CD8-positive, alpha-beta memory T cell (primary cell): Measurements from ENCODE around the gene PREPL. TPM values are rescaled to one million over a fixed set of nuclear protein-coding genes. Genes with fewer than 3 reads are reported as not detected.

Experiments used
- CTCF ChIA-PET: fragments of 350-600 bp; sonication (Branson Sonifier 250); formaldehyde crosslinking; loops from one replicate; lab custom pipeline; 2021; ENCODE audit warnings: antibody characterized with exemption; lab: Charles Lee
- POLR2A ChIA-PET: fragments of 350-600 bp; sonication (Branson Sonifier 250); formaldehyde crosslinking; loops from one replicate; lab custom pipeline; 2021; ENCODE audit warnings: antibody characterized with exemption; lab: Charles Lee
- DNase-seq, 5 donors: peaks; one replicate each; pipeline versions ENCODE4 v3.0.0 to v3.0.0-alpha.2; 2020 to 2022; ENCODE audit warnings: mixed read lengths in 1 of 5
- H3K27ac ChIP-seq: one replicate; pipeline ENCODE4 v1.7.0; 2013; ENCODE audit warnings: low read depth, mild to moderate bottlenecking, low read length, moderate library complexity
- H3K27me3 ChIP-seq: 2 replicates; pipeline ENCODE4 v1.7.0; 2013; ENCODE audit warnings: low read length, mild to moderate bottlenecking; ENCODE audit not compliant: insufficient read depth, poor library complexity, severe bottlenecking
- H3K36me3 ChIP-seq: 2 replicates; pipeline ENCODE4 v1.7.0; 2013; ENCODE audit warnings: mild to moderate bottlenecking, low read length, moderate library complexity; ENCODE audit not compliant: insufficient read depth
- H3K4me1 ChIP-seq: 2 replicates; pipeline ENCODE4 v1.7.0; 2013; ENCODE audit warnings: mild to moderate bottlenecking, low read length, moderate library complexity; ENCODE audit not compliant: insufficient read depth
- H3K4me3 ChIP-seq: 2 replicates; pipeline ENCODE4 v1.7.0; 2013; ENCODE audit warnings: mild to moderate bottlenecking, low read length
- H3K9me3 ChIP-seq: 2 replicates; pipeline ENCODE4 v1.7.0; 2013; ENCODE audit warnings: mild to moderate bottlenecking, low read length
- H3K27ac Mint-ChIP-seq, 8 donors: one replicate each; pipeline ENCODE4 v1.8.0; 2020 to 2021; ENCODE audit warnings: mixed read lengths in 8 of 8, mild to moderate bottlenecking in 6 of 8, inconsistent platforms in 3 of 8, moderate library complexity in 3 of 8
- H3K27me3 Mint-ChIP-seq, 2 donors: one replicate each; pipeline ENCODE4 v1.8.0; 2020 to 2021; ENCODE audit warnings: mixed read lengths in 2 of 2, mild to moderate bottlenecking in 1 of 2, moderate library complexity in 1 of 2
- H3K36me3 Mint-ChIP-seq, 3 donors: one replicate each; pipeline ENCODE4 v1.8.0; 2020 to 2021; ENCODE audit warnings: mixed read lengths in 3 of 3, inconsistent platforms in 1 of 3, mild to moderate bottlenecking in 1 of 3
- H3K4me1 Mint-ChIP-seq, 3 donors: one replicate each; pipeline ENCODE4 v1.8.0; 2020 to 2021; ENCODE audit warnings: mixed read lengths in 3 of 3, inconsistent platforms in 1 of 3, mild to moderate bottlenecking in 1 of 3
- H3K4me3 Mint-ChIP-seq, 7 donors: one replicate each; pipeline ENCODE4 v1.8.0; 2020 to 2021; ENCODE audit warnings: mixed read lengths in 7 of 7, mild to moderate bottlenecking in 6 of 7, moderate library complexity in 4 of 7, inconsistent platforms in 2 of 7
- H3K9me3 Mint-ChIP-seq, 5 donors: one replicate each; pipeline ENCODE4 v1.8.0; 2020 to 2022; ENCODE audit warnings: mixed read lengths in 5 of 5, mild to moderate bottlenecking in 3 of 5, moderate library complexity in 2 of 5, inconsistent platforms in 1 of 5
- polyA plus RNA-seq: library from polyadenylated mRNA; unstranded; fragments of 300-500 nt; fragmentation: Illumina TruSeq; gene quantifications from one replicate; pipeline ENCODE4 v1.2.3, GENCODE V29; 2021
- total RNA-seq, 2 experiments: library from RNA; stranded (reverse); gene quantifications; one replicate each; pipeline ENCODE4 v1.2.3, GENCODE V29; 2021

PREPL gene
- total and polyA plus RNA-seq, 3 experiments from 2014 or later, result 21.1 to 37.5 (median 37.0) TPM

DNA sequence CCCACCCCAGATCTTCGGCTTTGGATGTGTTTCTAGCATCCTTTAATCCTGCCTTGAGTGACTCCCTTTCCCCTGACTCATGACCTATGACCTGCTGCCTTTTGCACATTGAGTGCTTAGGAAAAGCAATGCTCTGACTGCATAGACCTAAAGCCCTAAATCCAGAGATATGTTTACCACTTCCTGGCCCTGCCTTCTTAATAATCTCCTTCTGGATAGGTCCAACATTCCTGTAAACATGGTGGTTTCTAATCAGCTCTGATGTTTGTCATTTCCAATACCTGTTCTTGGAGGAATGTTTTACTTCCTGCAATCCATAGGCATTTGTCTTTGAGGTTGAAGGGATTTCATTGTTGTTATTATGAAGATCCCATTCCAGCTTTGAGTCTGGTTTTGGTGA lies 83.8 kb downstream of the PREPL start:
- Mint-ChIP-seq H3K27me3 (peaks cover 4 to 7% of the 10 kb centered on the region in 2 donors), H3K9me3 (no peaks in the 10 kb centered on the region), H3K27ac (no peak overlapping the region), H3K4me1 (no peaks in the 10 kb centered on the region), H3K36me3 (no peaks in the 10 kb centered on the region), H3K4me3 (no peak overlapping the region)
- Histone ChIP-seq H3K4me1 (no peaks in the 10 kb centered on the region), H3K27me3 (no peaks in the 10 kb centered on the region), H3K4me3 (no peak overlapping the region), H3K36me3 (no peaks in the 10 kb centered on the region), H3K9me3 (no peaks in the 10 kb centered on the region), H3K27ac (no peak overlapping the region)
- ChIA-PET CTCF (interaction anchor here (0.6 to 1.4 kb wide), 3 partner anchors 9 to 663 kb away, joined by 3 read pairs; no protein-coding TSS in a partner anchor), POLR2A (no interaction called here)
- no peak for DNase-seq

GRCh38 chr2:44275927-44276303 lies 85.4 kb downstream of the PREPL start:
- H3K27me3 Mint-ChIP-seq, result peaks cover 0 to 3% of the 10 kb centered on the region in 2 donors
- Histone ChIP-seq H3K36me3 (no peaks in the 10 kb centered on the region), H3K4me1 (no peaks in the 10 kb centered on the region), H3K9me3 (no peaks in the 10 kb centered on the region), H3K4me3 (no peak overlapping the region), H3K27ac (no peak overlapping the region), H3K27me3 (no peaks in the 10 kb centered on the region)
- no peaks in the 10 kb centered on the region for H3K9me3 Mint-ChIP-seq
- CTCF ChIA-PET, result interaction anchor here (1.4 kb wide), 1 partner anchor 16 kb away, joined by 3 read pairs; no protein-coding TSS in a partner anchor
- H3K36me3 Mint-ChIP-seq, result no peaks in the 10 kb centered on the region
- no peak overlapping the region for H3K27ac Mint-ChIP-seq
- POLR2A ChIA-PET, result no interaction called here
- H3K4me1 Mint-ChIP-seq, result no peaks in the 10 kb centered on the region
- H3K4me3 Mint-ChIP-seq, result no peak overlapping the region
- DNase-seq, result no peak

DNA sequence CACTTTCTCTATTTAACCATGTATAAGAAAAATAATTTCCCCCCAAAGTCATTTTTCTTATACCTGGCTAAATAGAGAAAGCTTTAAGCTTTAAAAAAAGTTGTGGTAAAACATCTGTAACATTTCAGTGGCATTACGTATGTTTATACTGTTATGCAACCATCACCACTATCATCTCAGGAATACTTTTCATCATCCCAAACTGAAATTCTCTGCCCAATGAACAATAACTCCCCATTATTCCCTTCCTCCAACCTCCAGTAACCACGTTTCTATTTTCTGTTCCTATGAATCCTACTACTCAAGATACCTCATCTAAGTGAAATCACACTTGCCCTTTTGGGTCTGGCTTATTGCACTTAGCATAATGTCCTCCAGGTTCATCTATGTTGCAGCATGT lies 87.7 kb downstream of the PREPL start:
- Mint-ChIP-seq H3K36me3 (no peaks in the 10 kb centered on the region), H3K27ac (no peak overlapping the region), H3K27me3 (no peaks in the 10 kb centered on the region), H3K4me1 (no peaks in the 10 kb centered on the region), H3K9me3 (no peaks in the 10 kb centered on the region), H3K4me3 (no peak overlapping the region)
- Histone ChIP-seq H3K36me3 (no peaks in the 10 kb centered on the region), H3K4me3 (no peak overlapping the region), H3K4me1 (no peaks in the 10 kb centered on the region), H3K27me3 (no peaks in the 10 kb centered on the region), H3K9me3 (no peaks in the 10 kb centered on the region), H3K27ac (no peak overlapping the region)
- ChIA-PET POLR2A (interaction anchor here (0.6 kb wide), 1 partner anchor 79 kb away, joined by 3 read pairs; no protein-coding TSS in a partner anchor), CTCF (no interaction called here)
- DNase-seq, result no peak

- H3K27ac ChIP-seq, result no peak overlapping the region
- H3K9me3 Mint-ChIP-seq, result no peaks in the 10 kb centered on the region
- H3K4me3 ChIP-seq, result no peak overlapping the region
- no peaks in the 10 kb centered on the region for H3K9me3 ChIP-seq
- no peaks in the 10 kb centered on the region for H3K36me3 ChIP-seq
- H3K4me1 ChIP-seq, result no peaks in the 10 kb centered on the region
- no peak overlapping the region for H3K4me3 Mint-ChIP-seq
- H3K27ac Mint-ChIP-seq, result no peak overlapping the region
- POLR2A ChIA-PET, result no interaction called here
- no peaks in the 10 kb centered on the region for H3K4me1 Mint-ChIP-seq
- H3K27me3 ChIP-seq, result no peaks in the 10 kb centered on the region
- CTCF ChIA-PET, result no interaction called here
- H3K27me3 Mint-ChIP-seq, result no peaks in the 10 kb centered on the region
- DNase-seq, result no peak
- no peaks in the 10 kb centered on the region for H3K36me3 Mint-ChIP-seq
These were observed 88.2 kb downstream of the PREPL start for GRCh38 chr2:44273076-44273475.

DNA sequence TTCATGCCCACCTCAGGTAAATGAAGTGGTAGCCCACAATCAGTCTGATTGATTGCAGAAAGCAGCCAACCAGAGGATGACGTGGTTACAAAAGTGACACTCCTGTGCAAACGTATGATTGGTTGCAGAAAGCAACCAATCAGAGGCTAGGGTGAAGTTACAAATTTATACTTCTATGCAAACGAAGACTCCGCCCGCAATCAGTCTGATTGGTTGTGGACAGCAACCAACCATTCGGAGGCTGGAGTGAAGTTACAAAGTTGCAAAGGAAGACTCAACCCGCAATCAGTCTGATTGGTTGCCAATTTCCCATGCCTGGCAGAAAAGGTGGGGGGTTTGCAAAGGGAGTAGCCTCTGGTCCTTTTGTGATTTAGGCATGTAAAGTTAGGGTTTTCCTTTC lies 90.0 kb downstream of the PREPL start:
- Mint-ChIP-seq H3K36me3 (no peaks in the 10 kb centered on the region), H3K27me3 (no peaks in the 10 kb centered on the region), H3K27ac (no peak overlapping the region), H3K4me3 (no peak overlapping the region), H3K4me1 (no peaks in the 10 kb centered on the region), H3K9me3 (no peaks in the 10 kb centered on the region)
- Histone ChIP-seq H3K27me3 (no peaks in the 10 kb centered on the region), H3K4me3 (no peak overlapping the region), H3K9me3 (no peaks in the 10 kb centered on the region), H3K36me3 (no peaks in the 10 kb centered on the region), H3K27ac (no peak overlapping the region), H3K4me1 (no peaks in the 10 kb centered on the region)
- ChIA-PET CTCF (no interaction called here), POLR2A (no interaction called here)
- DNase-seq, result no peak

GRCh38 chr2:44269831-44270230 lies 91.5 kb downstream of the PREPL start:
- Mint-ChIP-seq H3K27me3 (no peaks in the 10 kb centered on the region), H3K36me3 (no peaks in the 10 kb centered on the region), H3K4me1 (no peaks in the 10 kb centered on the region), H3K4me3 (no peak overlapping the region), H3K9me3 (no peaks in the 10 kb centered on the region), H3K27ac (peak overlapping the region in 1 of 8 donors; percentile 87)
- Histone ChIP-seq H3K4me1 (no peaks in the 10 kb centered on the region), H3K4me3 (no peak overlapping the region), H3K9me3 (no peaks in the 10 kb centered on the region), H3K36me3 (no peaks in the 10 kb centered on the region), H3K27ac (no peak overlapping the region), H3K27me3 (no peaks in the 10 kb centered on the region)
- DNase-seq, result no peak
- ChIA-PET POLR2A (no interaction called here), CTCF (no interaction called here)

- ChIA-PET POLR2A (no interaction called here), CTCF (no interaction called here)
- Histone ChIP-seq H3K9me3 (no peaks in the 10 kb centered on the region), H3K27ac (no peak overlapping the region), H3K4me1 (no peaks in the 10 kb centered on the region), H3K4me3 (no peak overlapping the region), H3K36me3 (no peaks in the 10 kb centered on the region), H3K27me3 (no peaks in the 10 kb centered on the region)
- no peaks in the 10 kb centered on the region for H3K9me3 Mint-ChIP-seq
- H3K27ac Mint-ChIP-seq, result no peak overlapping the region
- H3K4me3 Mint-ChIP-seq, result no peak overlapping the region
- no peaks in the 10 kb centered on the region for H3K36me3 Mint-ChIP-seq
- H3K27me3 Mint-ChIP-seq, result no peaks in the 10 kb centered on the region
- no peak for DNase-seq
- no peaks in the 10 kb centered on the region for H3K4me1 Mint-ChIP-seq
These were observed 93.3 kb downstream of the PREPL start for GRCh38 chr2:44267796-44268648.
